WTC11 (cell line): Measurements from ENCODE around the gene TWIST1. TPM values are rescaled to one million over a fixed set of nuclear protein-coding genes. Genes with fewer than 3 reads are reported as not detected.

Experiments used
- ATAC-seq: fragments of 200-7000 bp; cut with Tn5 transposase; 2 replicates; pipeline ENCODE4 v1.10.0; 2021; ENCODE audit warnings: mild to moderate bottlenecking, moderate library complexity
- CTCF ChIA-PET: fragments of 300-600 bp; sonication (Branson Sonifier 250); formaldehyde crosslinking; loops from one replicate; lab custom pipeline; 2021; ENCODE audit warnings: antibody characterized with exemption; lab: Charles Lee
- POLR2A ChIA-PET: fragments of 350-600 bp; sonication (Branson Sonifier 250); formaldehyde crosslinking; loops from one replicate; lab custom pipeline; 2021; ENCODE audit warnings: antibody characterized with exemption; lab: Charles Lee
- DNase-seq: peaks from one replicate; pipeline ENCODE4 v3.0.0; 2021; ENCODE audit warnings: low spot score
- H3K27ac Mint-ChIP-seq: 2 replicates; pipeline ENCODE4 v1.8.0; 2021; ENCODE audit warnings: mixed read lengths
- H3K27me3 Mint-ChIP-seq: 2 replicates; pipeline ENCODE4 v1.8.0; 2021; ENCODE audit warnings: low read depth, mild to moderate bottlenecking, moderate library complexity, mixed read lengths
- H3K36me3 Mint-ChIP-seq: 2 replicates; pipeline ENCODE4 v1.8.0; 2021; ENCODE audit warnings: mixed read lengths
- H3K4me1 Mint-ChIP-seq: 2 replicates; pipeline ENCODE4 v1.8.0; 2022; ENCODE audit warnings: mixed read lengths
- H3K4me3 Mint-ChIP-seq: 2 replicates; pipeline ENCODE4 v1.8.0; 2021; ENCODE audit warnings: mild to moderate bottlenecking, moderate library complexity, mixed read lengths
- H3K9me3 Mint-ChIP-seq: 2 replicates; pipeline ENCODE4 v1.8.0; 2021; ENCODE audit warnings: mixed read lengths
- ATF1 ChIP-seq: sonication (generic); formaldehyde crosslinking; IDR thresholded peaks from 2 replicates; pipeline ENCODE4 v1.8.1; 2023; ENCODE audit warnings: mild to moderate bottlenecking, moderate library complexity, missing genetic modification reagents
- CTCF ChIP-seq: fragments of 200-600 bp; IDR thresholded peaks from 2 replicates; pipeline ENCODE4 v1.8.0; 2022; ENCODE audit warnings: antibody characterized with exemption
- GABPB1 ChIP-seq: sonication (generic); formaldehyde crosslinking; IDR thresholded peaks from 2 replicates; pipeline ENCODE4 v1.8.1; 2023; ENCODE audit warnings: mild to moderate bottlenecking, missing genetic modification reagents
- GRHL2 ChIP-seq: fragments of 250-450 bp; sonication (Bioruptor Pico); IDR thresholded peaks from 2 replicates; pipeline ENCODE4 v1.8.0; 2022; ENCODE audit warnings: mild to moderate bottlenecking, moderate library complexity; ENCODE audit not compliant: insufficient replicate concordance, severe bottlenecking
- HMGA2 ChIP-seq: fragments of 250-450 bp; sonication (Bioruptor Pico); IDR thresholded peaks from 2 replicates; pipeline ENCODE4 v1.4.0; 2021; ENCODE audit warnings: mild to moderate bottlenecking, moderate library complexity
- IRF2 ChIP-seq: sonication (generic); formaldehyde crosslinking; IDR thresholded peaks from 2 replicates; pipeline ENCODE4 v1.8.0; 2022; ENCODE audit warnings: low read depth, missing genetic modification reagents, borderline replicate concordance
- NFYB ChIP-seq: sonication (generic); formaldehyde crosslinking; conservative IDR thresholded peaks from 2 replicates; pipeline ENCODE4 v1.8.0; 2022; ENCODE audit warnings: low read depth, missing genetic modification reagents
- SOX15 ChIP-seq: fragments of 250-450 bp; sonication (Bioruptor Pico); IDR thresholded peaks from 2 replicates; pipeline ENCODE4 v1.9.0; 2021; ENCODE audit warnings: mild to moderate bottlenecking
- SP1 ChIP-seq: sonication (generic); formaldehyde crosslinking; conservative IDR thresholded peaks from 2 replicates; pipeline ENCODE4 v1.8.1; 2022; ENCODE audit warnings: missing genetic modification reagents
- STAT6 ChIP-seq: sonication (generic); formaldehyde crosslinking; conservative IDR thresholded peaks from 2 replicates; pipeline ENCODE4 v1.8.1; 2023; ENCODE audit warnings: mild to moderate bottlenecking, low read depth, missing genetic modification reagents, moderate library complexity
- USF1 ChIP-seq: sonication (generic); formaldehyde crosslinking; IDR thresholded peaks from 2 replicates; pipeline ENCODE4 v1.8.0; 2022; ENCODE audit warnings: mild to moderate bottlenecking, missing genetic modification reagents
- ZNF121 ChIP-seq: sonication (generic); formaldehyde crosslinking; IDR thresholded peaks from 2 replicates; pipeline ENCODE4 v1.8.0; 2023; ENCODE audit warnings: missing genetic modification reagents
- ZNF512 ChIP-seq: sonication (generic); formaldehyde crosslinking; IDR thresholded peaks from 2 replicates; pipeline ENCODE4 v1.8.1; 2022; ENCODE audit warnings: missing genetic modification reagents, borderline replicate concordance
- total RNA-seq: library from RNA; stranded (reverse); gene quantifications from 3 replicates; pipeline ENCODE4 v1.2.3, GENCODE V29; 2021
- TF ChIP-seq, protein P1 (sequence below): sonication (generic); formaldehyde crosslinking; IDR thresholded peaks from 2 replicates; pipeline ENCODE4 v1.8.0; 2023; ENCODE audit warnings: missing genetic modification reagents, mild to moderate bottlenecking, borderline replicate concordance
- TF ChIP-seq, protein P2 (sequence below): fragments of 250-450 bp; sonication (Bioruptor Pico); IDR thresholded peaks from 2 replicates; pipeline ENCODE4 v1.8.0; 2021; ENCODE audit warnings: mild to moderate bottlenecking
- TF ChIP-seq, protein P3 (sequence below): sonication (generic); formaldehyde crosslinking; IDR thresholded peaks from 2 replicates; pipeline ENCODE4 v1.8.1; 2022; ENCODE audit warnings: low read depth, mild to moderate bottlenecking, moderate library complexity, missing genetic modification reagents, borderline replicate concordance
- TF ChIP-seq, protein P4 (sequence below): sonication (generic); formaldehyde crosslinking; IDR thresholded peaks from 2 replicates; pipeline ENCODE4 v1.8.1; 2023; ENCODE audit warnings: mild to moderate bottlenecking, missing genetic modification reagents, borderline replicate concordance

Gene TWIST1
- total RNA-seq, 1 experiment from 2014 or later, result not detected

DNA sequence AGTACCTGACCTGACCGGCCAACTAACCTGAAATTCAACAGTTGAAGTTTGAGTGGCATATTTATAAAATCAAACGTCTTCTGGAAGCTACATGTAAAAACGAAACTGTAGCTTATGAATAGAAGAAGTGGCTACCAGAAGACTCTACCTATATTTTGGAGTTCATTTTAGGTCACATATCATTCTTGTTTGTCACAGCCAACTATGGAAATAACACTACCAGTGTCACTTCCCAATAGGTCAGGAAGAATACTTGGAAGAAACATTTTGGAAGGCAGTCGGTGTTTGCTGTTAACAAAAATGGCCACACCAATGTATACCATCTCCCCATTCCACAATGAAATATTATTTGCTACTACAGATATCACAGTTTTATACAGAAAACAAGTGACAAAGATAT lies 12.6 kb downstream of the TWIST1 start:
- no peak overlapping the region for H3K27ac Mint-ChIP-seq
- ChIA-PET POLR2A (no interaction called here), CTCF (no interaction called here)
- TF ChIP-seq CTCF (no peak), ZNF512 (CRISPR knock-in tag) (no peak), SOX15 (CRISPR knock-in tag) (no peak), ATF1 (CRISPR knock-in tag) (no peak), ZNF121 (CRISPR knock-in tag) (no peak), STAT6 (CRISPR knock-in tag) (no peak), HMGA2 (CRISPR knock-in tag) (no peak)
- TF ChIP-seq, protein P1, sequence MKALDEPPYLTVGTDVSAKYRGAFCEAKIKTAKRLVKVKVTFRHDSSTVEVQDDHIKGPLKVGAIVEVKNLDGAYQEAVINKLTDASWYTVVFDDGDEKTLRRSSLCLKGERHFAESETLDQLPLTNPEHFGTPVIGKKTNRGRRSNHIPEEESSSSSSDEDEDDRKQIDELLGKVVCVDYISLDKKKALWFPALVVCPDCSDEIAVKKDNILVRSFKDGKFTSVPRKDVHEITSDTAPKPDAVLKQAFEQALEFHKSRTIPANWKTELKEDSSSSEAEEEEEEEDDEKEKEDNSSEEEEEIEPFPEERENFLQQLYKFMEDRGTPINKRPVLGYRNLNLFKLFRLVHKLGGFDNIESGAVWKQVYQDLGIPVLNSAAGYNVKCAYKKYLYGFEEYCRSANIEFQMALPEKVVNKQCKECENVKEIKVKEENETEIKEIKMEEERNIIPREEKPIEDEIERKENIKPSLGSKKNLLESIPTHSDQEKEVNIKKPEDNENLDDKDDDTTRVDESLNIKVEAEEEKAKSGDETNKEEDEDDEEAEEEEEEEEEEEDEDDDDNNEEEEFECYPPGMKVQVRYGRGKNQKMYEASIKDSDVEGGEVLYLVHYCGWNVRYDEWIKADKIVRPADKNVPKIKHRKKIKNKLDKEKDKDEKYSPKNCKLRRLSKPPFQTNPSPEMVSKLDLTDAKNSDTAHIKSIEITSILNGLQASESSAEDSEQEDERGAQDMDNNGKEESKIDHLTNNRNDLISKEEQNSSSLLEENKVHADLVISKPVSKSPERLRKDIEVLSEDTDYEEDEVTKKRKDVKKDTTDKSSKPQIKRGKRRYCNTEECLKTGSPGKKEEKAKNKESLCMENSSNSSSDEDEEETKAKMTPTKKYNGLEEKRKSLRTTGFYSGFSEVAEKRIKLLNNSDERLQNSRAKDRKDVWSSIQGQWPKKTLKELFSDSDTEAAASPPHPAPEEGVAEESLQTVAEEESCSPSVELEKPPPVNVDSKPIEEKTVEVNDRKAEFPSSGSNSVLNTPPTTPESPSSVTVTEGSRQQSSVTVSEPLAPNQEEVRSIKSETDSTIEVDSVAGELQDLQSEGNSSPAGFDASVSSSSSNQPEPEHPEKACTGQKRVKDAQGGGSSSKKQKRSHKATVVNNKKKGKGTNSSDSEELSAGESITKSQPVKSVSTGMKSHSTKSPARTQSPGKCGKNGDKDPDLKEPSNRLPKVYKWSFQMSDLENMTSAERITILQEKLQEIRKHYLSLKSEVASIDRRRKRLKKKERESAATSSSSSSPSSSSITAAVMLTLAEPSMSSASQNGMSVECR (CRISPR knock-in tag), result no peak
- TF ChIP-seq, protein P2, sequence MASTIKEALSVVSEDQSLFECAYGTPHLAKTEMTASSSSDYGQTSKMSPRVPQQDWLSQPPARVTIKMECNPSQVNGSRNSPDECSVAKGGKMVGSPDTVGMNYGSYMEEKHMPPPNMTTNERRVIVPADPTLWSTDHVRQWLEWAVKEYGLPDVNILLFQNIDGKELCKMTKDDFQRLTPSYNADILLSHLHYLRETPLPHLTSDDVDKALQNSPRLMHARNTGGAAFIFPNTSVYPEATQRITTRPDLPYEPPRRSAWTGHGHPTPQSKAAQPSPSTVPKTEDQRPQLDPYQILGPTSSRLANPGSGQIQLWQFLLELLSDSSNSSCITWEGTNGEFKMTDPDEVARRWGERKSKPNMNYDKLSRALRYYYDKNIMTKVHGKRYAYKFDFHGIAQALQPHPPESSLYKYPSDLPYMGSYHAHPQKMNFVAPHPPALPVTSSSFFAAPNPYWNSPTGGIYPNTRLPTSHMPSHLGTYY (CRISPR knock-in tag), result no peak
- peaks cover 58% of the 10 kb centered on the region for H3K4me1 Mint-ChIP-seq
- H3K4me3 Mint-ChIP-seq, result no peak overlapping the region
- H3K27me3 Mint-ChIP-seq, result peaks cover 93% of the 10 kb centered on the region
- ATAC-seq (no peak), DNase-seq (no peak)
- H3K9me3 Mint-ChIP-seq, result no peaks in the 10 kb centered on the region
- no peaks in the 10 kb centered on the region for H3K36me3 Mint-ChIP-seq

DNA sequence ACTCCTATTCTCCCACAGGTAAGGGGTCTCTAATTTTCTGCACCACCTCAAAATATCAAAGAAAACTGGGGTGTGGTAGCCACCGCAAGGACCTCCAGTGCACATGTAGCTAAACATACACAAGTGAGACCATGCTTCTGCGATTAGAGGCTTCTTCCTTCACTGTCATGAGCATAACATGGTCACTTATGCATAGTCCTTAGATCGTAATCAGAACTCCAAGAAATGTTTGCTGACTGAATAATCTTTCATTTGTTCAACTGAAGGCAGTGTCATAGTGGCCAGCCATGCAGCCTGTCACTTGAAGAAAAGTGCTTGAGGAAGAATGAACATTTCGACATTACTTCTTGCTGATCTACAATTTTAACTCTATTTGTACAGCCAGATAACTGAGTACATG lies 14.6 kb downstream of the TWIST1 start:
- ChIA-PET CTCF (no interaction called here), POLR2A (no interaction called here)
- no peak for TF ChIP-seq USF1 (CRISPR knock-in tag)
- no peak for TF ChIP-seq GABPB1 (CRISPR knock-in tag)
- TF ChIP-seq GRHL2 (CRISPR knock-in tag), result no peak
- TF ChIP-seq, protein P3, sequence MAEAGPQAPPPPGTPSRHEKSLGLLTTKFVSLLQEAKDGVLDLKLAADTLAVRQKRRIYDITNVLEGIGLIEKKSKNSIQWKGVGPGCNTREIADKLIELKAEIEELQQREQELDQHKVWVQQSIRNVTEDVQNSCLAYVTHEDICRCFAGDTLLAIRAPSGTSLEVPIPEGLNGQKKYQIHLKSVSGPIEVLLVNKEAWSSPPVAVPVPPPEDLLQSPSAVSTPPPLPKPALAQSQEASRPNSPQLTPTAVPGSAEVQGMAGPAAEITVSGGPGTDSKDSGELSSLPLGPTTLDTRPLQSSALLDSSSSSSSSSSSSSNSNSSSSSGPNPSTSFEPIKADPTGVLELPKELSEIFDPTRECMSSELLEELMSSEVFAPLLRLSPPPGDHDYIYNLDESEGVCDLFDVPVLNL (CRISPR knock-in tag), result no peak
- TF ChIP-seq NFYB (CRISPR knock-in tag), result no peak
- TF ChIP-seq, protein P4, sequence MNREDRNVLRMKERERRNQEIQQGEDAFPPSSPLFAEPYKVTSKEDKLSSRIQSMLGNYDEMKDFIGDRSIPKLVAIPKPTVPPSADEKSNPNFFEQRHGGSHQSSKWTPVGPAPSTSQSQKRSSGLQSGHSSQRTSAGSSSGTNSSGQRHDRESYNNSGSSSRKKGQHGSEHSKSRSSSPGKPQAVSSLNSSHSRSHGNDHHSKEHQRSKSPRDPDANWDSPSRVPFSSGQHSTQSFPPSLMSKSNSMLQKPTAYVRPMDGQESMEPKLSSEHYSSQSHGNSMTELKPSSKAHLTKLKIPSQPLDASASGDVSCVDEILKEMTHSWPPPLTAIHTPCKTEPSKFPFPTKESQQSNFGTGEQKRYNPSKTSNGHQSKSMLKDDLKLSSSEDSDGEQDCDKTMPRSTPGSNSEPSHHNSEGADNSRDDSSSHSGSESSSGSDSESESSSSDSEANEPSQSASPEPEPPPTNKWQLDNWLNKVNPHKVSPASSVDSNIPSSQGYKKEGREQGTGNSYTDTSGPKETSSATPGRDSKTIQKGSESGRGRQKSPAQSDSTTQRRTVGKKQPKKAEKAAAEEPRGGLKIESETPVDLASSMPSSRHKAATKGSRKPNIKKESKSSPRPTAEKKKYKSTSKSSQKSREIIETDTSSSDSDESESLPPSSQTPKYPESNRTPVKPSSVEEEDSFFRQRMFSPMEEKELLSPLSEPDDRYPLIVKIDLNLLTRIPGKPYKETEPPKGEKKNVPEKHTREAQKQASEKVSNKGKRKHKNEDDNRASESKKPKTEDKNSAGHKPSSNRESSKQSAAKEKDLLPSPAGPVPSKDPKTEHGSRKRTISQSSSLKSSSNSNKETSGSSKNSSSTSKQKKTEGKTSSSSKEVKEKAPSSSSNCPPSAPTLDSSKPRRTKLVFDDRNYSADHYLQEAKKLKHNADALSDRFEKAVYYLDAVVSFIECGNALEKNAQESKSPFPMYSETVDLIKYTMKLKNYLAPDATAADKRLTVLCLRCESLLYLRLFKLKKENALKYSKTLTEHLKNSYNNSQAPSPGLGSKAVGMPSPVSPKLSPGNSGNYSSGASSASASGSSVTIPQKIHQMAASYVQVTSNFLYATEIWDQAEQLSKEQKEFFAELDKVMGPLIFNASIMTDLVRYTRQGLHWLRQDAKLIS (CRISPR knock-in tag), result no peak
- TF ChIP-seq SP1 (CRISPR knock-in tag), result no peak
- TF ChIP-seq IRF2 (CRISPR knock-in tag), result no peak
- no peak for TF ChIP-seq ATF1 (CRISPR knock-in tag)
- no peak for TF ChIP-seq SOX15 (CRISPR knock-in tag)

More for the DNA sequence above, 14.6 kb downstream of the TWIST1 start:
- no peaks in the 10 kb centered on the region for H3K36me3 Mint-ChIP-seq
- DNase-seq (no peak), ATAC-seq (no peak)
- H3K27ac Mint-ChIP-seq, result no peak overlapping the region
- peaks cover 44% of the 10 kb centered on the region for H3K4me1 Mint-ChIP-seq
- no peaks in the 10 kb centered on the region for H3K9me3 Mint-ChIP-seq
- H3K4me3 Mint-ChIP-seq, result no peak overlapping the region
- peaks cover 74% of the 10 kb centered on the region for H3K27me3 Mint-ChIP-seq
